DOHH2 (cell line): ENCODE measurements around the gene TLL2.

Experiments used
- H3F3A ChIP-seq: fragments of 200-600 bp; sonication (generic), shearing (Covaris generic); 2 replicates; pipeline ENCODE4 v1.6.0; 2016; ENCODE audit warnings: antibody characterized with exemption, mild to moderate bottlenecking; ENCODE audit not compliant: control insufficient read depth, insufficient read depth
- H3K27ac ChIP-seq: fragments of 200-600 bp; sonication (generic); 2 replicates; pipeline ENCODE4 v1.5.1; 2014; ENCODE audit warnings: low read depth, mild to moderate bottlenecking, low read length, moderate library complexity
- H3K27me3 ChIP-seq: fragments of 200-600 bp; sonication (generic); 2 replicates; pipeline ENCODE4 v1.6.1; 2014; ENCODE audit warnings: mild to moderate bottlenecking, low read length, mixed read lengths; ENCODE audit not compliant: control insufficient read depth
- H3K36me3 ChIP-seq: fragments of 200-600 bp; sonication (generic); 2 replicates; pipeline ENCODE4 v1.6.1; 2014; ENCODE audit warnings: mild to moderate bottlenecking, low read length, moderate library complexity, mixed read lengths; ENCODE audit not compliant: control insufficient read depth
- H3K4me1 ChIP-seq: fragments of 200-600 bp; sonication (generic); 2 replicates; pipeline ENCODE4 v1.6.1; 2014; ENCODE audit warnings: mild to moderate bottlenecking, low read length, mixed read lengths; ENCODE audit not compliant: control insufficient read depth
- H3K4me2 ChIP-seq: fragments of 200-600 bp; sonication (generic); 2 replicates; pipeline ENCODE4 v1.6.0; 2014; ENCODE audit warnings: mild to moderate bottlenecking, low read length, moderate library complexity
- H3K4me3 ChIP-seq: fragments of 200-600 bp; sonication (generic); 2 replicates; pipeline ENCODE4 v1.5.1; 2014; ENCODE audit warnings: mild to moderate bottlenecking, low read length, mixed read lengths
- H3K79me2 ChIP-seq: fragments of 200-600 bp; sonication (generic); 2 replicates; pipeline ENCODE4 v1.6.1; 2014; ENCODE audit warnings: mild to moderate bottlenecking, low read length, mixed read lengths; ENCODE audit not compliant: control insufficient read depth
- H3K9me2 ChIP-seq: fragments of 200-600 bp; sonication (generic); replicated peaks from 2 replicates; pipeline ENCODE4 v1.6.1; 2014; ENCODE audit warnings: mild to moderate bottlenecking, low read length, mixed read lengths; ENCODE audit not compliant: control insufficient read depth
- H3K9me3 ChIP-seq: fragments of 200-600 bp; sonication (generic); 2 replicates; pipeline ENCODE4 v1.6.1; 2014; ENCODE audit warnings: antibody characterized with exemption, low read length, mixed read lengths; ENCODE audit not compliant: control insufficient read depth, insufficient read depth
- H4K20me1 ChIP-seq: fragments of 200-600 bp; sonication (generic); 2 replicates; pipeline ENCODE4 v1.6.0; 2014; ENCODE audit warnings: low read depth, mild to moderate bottlenecking, antibody characterized with exemption, low read length, moderate library complexity; ENCODE audit not compliant: control insufficient read depth, insufficient read depth
- EZH2phosphoT487 ChIP-seq: fragments of 200-600 bp; sonication (generic); IDR thresholded peaks from 2 replicates; pipeline ENCODE4 v1.6.1; 2017; ENCODE audit warnings: borderline replicate concordance, mild to moderate bottlenecking, antibody characterized with exemption, low read length, moderate library complexity, mixed read lengths
- TF ChIP-seq, protein P1 (sequence below): fragments of 200-600 bp; sonication (generic); IDR thresholded peaks from one replicate; pipeline ENCODE4 v1.5.1; 2014; ENCODE audit warnings: antibody characterized with exemption, mild to moderate bottlenecking, low read depth, low read length; ENCODE audit not compliant: poor library complexity, severe bottlenecking

The TLL2 gene

DNA sequence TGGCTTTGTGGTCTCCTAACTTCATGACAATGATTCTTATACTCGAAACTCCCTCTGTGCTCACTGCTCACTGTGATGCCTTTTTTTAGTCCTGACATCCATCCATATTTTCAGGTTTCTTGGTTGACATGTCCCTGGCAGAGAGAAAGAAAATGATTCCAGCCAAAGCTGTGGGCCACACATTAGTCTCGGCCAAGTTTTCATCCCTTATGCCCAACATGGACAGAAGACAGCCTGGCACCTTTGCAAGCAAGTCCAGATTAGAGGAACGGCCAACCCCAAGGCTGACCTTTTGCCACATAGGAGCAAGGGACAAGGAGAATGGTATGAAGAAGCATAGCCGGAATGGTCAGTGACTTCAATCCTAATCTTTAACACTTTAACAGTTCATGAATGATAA lies 146.3 kb downstream of the TLL2 start:
- H3K4me1 ChIP-seq: no peaks in the 10 kb centered on the region
- H4K20me1 ChIP-seq: no peaks in the 10 kb centered on the region
- no peaks in the 10 kb centered on the region for H3K36me3 ChIP-seq
- no peak for TF ChIP-seq EZH2phosphoT487
- TF ChIP-seq, protein P1, sequence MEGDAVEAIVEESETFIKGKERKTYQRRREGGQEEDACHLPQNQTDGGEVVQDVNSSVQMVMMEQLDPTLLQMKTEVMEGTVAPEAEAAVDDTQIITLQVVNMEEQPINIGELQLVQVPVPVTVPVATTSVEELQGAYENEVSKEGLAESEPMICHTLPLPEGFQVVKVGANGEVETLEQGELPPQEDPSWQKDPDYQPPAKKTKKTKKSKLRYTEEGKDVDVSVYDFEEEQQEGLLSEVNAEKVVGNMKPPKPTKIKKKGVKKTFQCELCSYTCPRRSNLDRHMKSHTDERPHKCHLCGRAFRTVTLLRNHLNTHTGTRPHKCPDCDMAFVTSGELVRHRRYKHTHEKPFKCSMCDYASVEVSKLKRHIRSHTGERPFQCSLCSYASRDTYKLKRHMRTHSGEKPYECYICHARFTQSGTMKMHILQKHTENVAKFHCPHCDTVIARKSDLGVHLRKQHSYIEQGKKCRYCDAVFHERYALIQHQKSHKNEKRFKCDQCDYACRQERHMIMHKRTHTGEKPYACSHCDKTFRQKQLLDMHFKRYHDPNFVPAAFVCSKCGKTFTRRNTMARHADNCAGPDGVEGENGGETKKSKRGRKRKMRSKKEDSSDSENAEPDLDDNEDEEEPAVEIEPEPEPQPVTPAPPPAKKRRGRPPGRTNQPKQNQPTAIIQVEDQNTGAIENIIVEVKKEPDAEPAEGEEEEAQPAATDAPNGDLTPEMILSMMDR: no peak
- peaks cover 20% of the 10 kb centered on the region; the same call in 1 of the 2 replicates for H3K27me3 ChIP-seq
- H3K27ac ChIP-seq: no peak overlapping the region
- H3F3A ChIP-seq: no peaks in the 10 kb centered on the region
- H3K9me3 ChIP-seq: no peaks in the 10 kb centered on the region
- H3K9me2 ChIP-seq: no peaks in the 10 kb centered on the region
- H3K4me3 ChIP-seq: no peak overlapping the region
- no peaks in the 10 kb centered on the region for H3K79me2 ChIP-seq
- no peak overlapping the region for H3K4me2 ChIP-seq

DNA sequence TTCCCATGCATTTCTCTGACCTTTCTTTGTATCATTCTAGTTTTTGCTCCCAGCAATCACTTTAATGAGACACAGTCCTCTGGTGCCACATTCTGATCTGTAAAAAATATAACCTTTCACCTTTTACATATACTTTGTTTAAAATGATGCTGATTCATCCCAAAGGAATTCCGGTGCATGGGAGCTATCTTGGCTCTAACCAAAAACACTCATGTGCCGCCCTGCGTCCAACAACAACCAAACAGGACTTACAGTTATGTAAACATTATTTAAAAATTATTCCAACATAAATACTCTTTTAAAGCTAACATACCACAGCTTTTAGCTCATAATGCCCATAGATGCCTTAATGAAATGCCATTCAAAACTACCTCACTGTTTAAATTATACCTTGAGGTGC lies 147.2 kb downstream of the TLL2 start:
- Histone ChIP-seq H3K27ac (no peak overlapping the region), H3K27me3 (peaks cover 22% of the 10 kb centered on the region; the same call in 1 of the 2 replicates), H3K9me2 (no peaks in the 10 kb centered on the region), H3K4me3 (no peak overlapping the region), H3K79me2 (no peaks in the 10 kb centered on the region), H4K20me1 (no peaks in the 10 kb centered on the region), H3K4me2 (no peak overlapping the region), H3K9me3 (no peaks in the 10 kb centered on the region), H3K4me1 (no peaks in the 10 kb centered on the region), H3K36me3 (no peaks in the 10 kb centered on the region), H3F3A (no peaks in the 10 kb centered on the region)
- no peak for TF ChIP-seq EZH2phosphoT487
- TF ChIP-seq, protein P1: no peak

DNA sequence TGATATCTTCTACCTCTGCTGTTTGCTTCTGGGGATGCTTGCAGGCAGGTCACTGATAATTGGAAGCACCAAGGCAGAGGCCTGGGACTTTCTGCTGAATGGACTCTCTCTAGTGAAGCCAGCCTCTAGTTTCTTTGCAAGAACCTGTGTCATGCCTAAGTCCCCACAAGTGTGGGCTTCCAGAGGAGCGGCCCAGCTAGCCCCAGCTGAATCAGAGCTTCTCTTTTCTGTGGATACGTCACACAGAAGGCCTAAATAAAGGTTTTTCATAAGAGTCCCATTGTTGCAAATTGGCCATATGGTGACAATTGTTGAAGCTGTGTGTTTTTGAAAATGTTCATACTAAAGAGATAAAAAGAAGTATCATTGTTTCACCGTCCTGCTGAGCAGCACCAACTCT lies 148.2 kb downstream of the TLL2 start:
- Histone ChIP-seq H3K4me2 (no peak overlapping the region), H3K4me3 (no peak overlapping the region), H4K20me1 (no peaks in the 10 kb centered on the region), H3K9me2 (no peaks in the 10 kb centered on the region), H3K27me3 (peaks cover 22% of the 10 kb centered on the region), H3K4me1 (no peaks in the 10 kb centered on the region), H3K9me3 (no peaks in the 10 kb centered on the region), H3K79me2 (no peaks in the 10 kb centered on the region), H3K36me3 (no peaks in the 10 kb centered on the region), H3K27ac (no peak overlapping the region), H3F3A (no peaks in the 10 kb centered on the region)
- no peak for TF ChIP-seq EZH2phosphoT487
- TF ChIP-seq, protein P1: no peak

DNA sequence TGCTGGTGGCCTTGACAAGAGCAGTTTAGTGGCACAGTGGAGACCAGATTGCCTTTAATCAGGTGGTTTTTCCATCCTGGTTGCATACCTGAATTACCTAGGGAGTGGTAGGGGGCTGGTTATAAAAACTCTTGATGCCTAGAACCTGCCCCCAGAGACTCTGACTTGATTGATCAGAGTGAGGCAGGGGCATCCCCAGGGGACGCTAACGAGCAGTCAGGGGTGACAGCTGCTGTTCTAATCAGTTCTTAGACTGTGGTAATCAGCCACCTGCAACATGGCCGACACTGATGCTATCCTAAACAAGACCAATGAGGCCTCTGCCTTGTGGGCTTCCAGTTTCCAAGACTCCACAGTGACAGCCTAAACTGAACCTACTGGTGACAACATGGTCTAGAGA lies 153.0 kb downstream of the TLL2 start:
- no peaks in the 10 kb centered on the region for H3K9me3 ChIP-seq
- H3K27me3 ChIP-seq: peaks cover 25% of the 10 kb centered on the region
- no peak overlapping the region for H3K27ac ChIP-seq
- H3F3A ChIP-seq: no peaks in the 10 kb centered on the region
- H3K4me2 ChIP-seq: no peak overlapping the region
- TF ChIP-seq, protein P1: no peak
- TF ChIP-seq EZH2phosphoT487: no peak
- H3K79me2 ChIP-seq: no peaks in the 10 kb centered on the region
- no peaks in the 10 kb centered on the region for H3K4me1 ChIP-seq
- no peaks in the 10 kb centered on the region for H3K9me2 ChIP-seq
- no peak overlapping the region for H3K4me3 ChIP-seq
- no peaks in the 10 kb centered on the region for H4K20me1 ChIP-seq
- H3K36me3 ChIP-seq: no peaks in the 10 kb centered on the region
